ENCODE data around the gene NCDN. TPM values are rescaled to one million over a fixed set of nuclear protein-coding genes. Genes with fewer than 3 reads are reported as not detected.

NCDN gene
- total and polyA plus RNA-seq, 7 experiments from 2014 or later = 17.1 to 38.6 (median 23.9) TPM

GRCh38 chr1:35569936-35570335, 12.3 kb downstream of the NCDN start:
- Histone ChIP-seq H3K4me3 (ENCODE audit: low read length) (no peak overlapping the region), H3K4me1 (ENCODE audit: control insufficient read depth in 2 of 2, insufficient read depth in 2 of 2, low read length in 2 of 2) (no peaks in the 10 kb centered on the region), H3K27me3 (ENCODE audit: control insufficient read depth in 2 of 2, insufficient read depth in 2 of 2, low read length in 2 of 2) (no peaks in the 10 kb centered on the region), H3K9me3 (ENCODE audit: control insufficient read depth in 2 of 3, low read length in 3 of 3) (no peaks in the 10 kb centered on the region), H3K27ac (ENCODE audit: low read depth, low read length) (no peak overlapping the region), H3K36me3 (ENCODE audit: control insufficient read depth in 2 of 3, insufficient read depth in 3 of 3, low read length in 3 of 3) (peaks cover 0 to 10% (median 0%) of the 10 kb centered on the region in 3 experiments)
- Mint-ChIP-seq H3K36me3 (peaks cover 0 to 7% (median 2%) of the 10 kb centered on the region in 5 donors), H3K4me3 (no peak overlapping the region), H3K27me3 (peaks cover 0 to 36% (median 0%) of the 10 kb centered on the region in 5 donors), H3K4me1 (peaks cover 5 to 20% (median 13%) of the 10 kb centered on the region in 7 donors), H3K9me3 (no peaks in the 10 kb centered on the region), H3K27ac (no peak overlapping the region)
- POLR2A ChIA-PET = interaction anchor here (0.6 kb wide), 1 partner anchor 160 kb away, joined by 4 read pairs; no protein-coding TSS in a partner anchor
- CTCF ChIA-PET = interaction anchor here (0.9 to 3.0 kb wide), 5 partner anchors 118 to 200 kb away, joined by 3 to 15 read pairs (median 5); partner anchors contain the start of gene CLSPN
- intact Hi-C loops (cut with micrococcal nuclease) = loop anchor here (1.0 kb wide), 4 partner anchors 145 to 204 kb away; no protein-coding TSS in a partner anchor
- DNase-seq = no peak
- ATAC-seq = no peak

GRCh38 chr1:35570589-35571137, 13.1 kb downstream of the NCDN start:
- DNase-seq (no peak), ATAC-seq (no peak)
- Histone ChIP-seq H3K27me3 (ENCODE audit: control insufficient read depth in 2 of 2, insufficient read depth in 2 of 2, low read length in 2 of 2) (no peaks in the 10 kb centered on the region), H3K27ac (ENCODE audit: low read depth, low read length) (no peak overlapping the region), H3K4me1 (ENCODE audit: control insufficient read depth in 2 of 2, insufficient read depth in 2 of 2, low read length in 2 of 2) (no peaks in the 10 kb centered on the region), H3K36me3 (ENCODE audit: control insufficient read depth in 2 of 3, insufficient read depth in 3 of 3, low read length in 3 of 3) (peaks cover 0 to 9% (median 0%) of the 10 kb centered on the region in 3 experiments), H3K9me3 (ENCODE audit: control insufficient read depth in 2 of 3, low read length in 3 of 3) (no peaks in the 10 kb centered on the region), H3K4me3 (ENCODE audit: low read length) (no peak overlapping the region)
- ChIA-PET CTCF (interaction anchor here (0.7 to 3.0 kb wide), 7 partner anchors 52 to 199 kb away, joined by 3 to 15 read pairs (median 5); partner anchors contain the start of gene CLSPN), POLR2A (interaction anchor here (0.6 to 1.2 kb wide), 3 partner anchors 57 to 161 kb away, joined by 3 to 4 read pairs (median 3); no protein-coding TSS in a partner anchor)
- intact Hi-C loops (cut with micrococcal nuclease) = no loop called here
- Mint-ChIP-seq H3K4me1 (peaks cover 10 to 24% (median 15%) of the 10 kb centered on the region in 7 donors), H3K36me3 (peaks cover 0 to 7% (median 2%) of the 10 kb centered on the region in 5 donors), H3K27ac (peak overlapping the region in 1 of 9 donors; percentile 15), H3K27me3 (peaks cover 0 to 41% (median 0%) of the 10 kb centered on the region in 5 donors), H3K9me3 (peaks cover 0 to under 1% (median 0%) of the 10 kb centered on the region in 11 donors), H3K4me3 (no peak overlapping the region)

GRCh38 chr1:35571263-35571662, 13.7 kb downstream of the NCDN start:
- no peak overlapping the region for H3K4me3 Mint-ChIP-seq
- H3K27ac Mint-ChIP-seq = no peak overlapping the region

GRCh38 chr1:35572296-35572695, 14.7 kb downstream of the NCDN start:
- Histone ChIP-seq H3K4me3 (ENCODE audit: low read length) (no peak overlapping the region), H3K27ac (ENCODE audit: low read depth, low read length) (no peak overlapping the region), H3K27me3 (ENCODE audit: control insufficient read depth in 2 of 2, insufficient read depth in 2 of 2, low read length in 2 of 2) (no peaks in the 10 kb centered on the region), H3K4me1 (ENCODE audit: control insufficient read depth in 2 of 2, insufficient read depth in 2 of 2, low read length in 2 of 2) (peaks cover 6 to 9% of the 10 kb centered on the region in 2 donors), H3K9me3 (ENCODE audit: control insufficient read depth in 2 of 3, low read length in 3 of 3) (no peaks in the 10 kb centered on the region), H3K36me3 (ENCODE audit: control insufficient read depth in 2 of 3, insufficient read depth in 3 of 3, low read length in 3 of 3) (no peaks in the 10 kb centered on the region)
- H3K36me3 Mint-ChIP-seq = peaks cover 0 to 7% (median 0%) of the 10 kb centered on the region in 5 donors
- peaks cover 0 to 1% (median 0%) of the 10 kb centered on the region in 11 donors for H3K9me3 Mint-ChIP-seq
- H3K4me1 Mint-ChIP-seq = peaks cover 16 to 34% (median 23%) of the 10 kb centered on the region in 7 donors
- DNase-seq (no peak), ATAC-seq (no peak)
- peak overlapping the region in 3 of 10 donors; percentile 13 to 25 (median 14) for H3K4me3 Mint-ChIP-seq
- POLR2A ChIA-PET = interaction anchor here (0.6 to 0.9 kb wide), 2 partner anchors 9 to 732 kb away, joined by 4 to 5 read pairs; no protein-coding TSS in a partner anchor
- intact Hi-C loops (cut with micrococcal nuclease) = no loop called here
- no peak overlapping the region for H3K27ac Mint-ChIP-seq
- H3K27me3 Mint-ChIP-seq = peaks cover 0 to 51% (median 0%) of the 10 kb centered on the region in 5 donors
- CTCF ChIA-PET = interaction anchor here (1.1 to 3.0 kb wide), 5 partner anchors 11 to 155 kb away, joined by 3 to 15 read pairs (median 5); no protein-coding TSS in a partner anchor

More at GRCh38 chr1:35571263-35571662, 13.7 kb downstream of the NCDN start:
- DNase-seq (no peak), ATAC-seq (no peak)
- Histone ChIP-seq H3K4me1 (ENCODE audit: control insufficient read depth in 2 of 2, insufficient read depth in 2 of 2, low read length in 2 of 2) (peaks cover 3 to 4% of the 10 kb centered on the region in 2 donors), H3K4me3 (ENCODE audit: low read length) (no peak overlapping the region), H3K9me3 (ENCODE audit: control insufficient read depth in 2 of 3, low read length in 3 of 3) (no peaks in the 10 kb centered on the region), H3K27ac (ENCODE audit: low read depth, low read length) (no peak overlapping the region), H3K27me3 (ENCODE audit: control insufficient read depth in 2 of 2, insufficient read depth in 2 of 2, low read length in 2 of 2) (no peaks in the 10 kb centered on the region), H3K36me3 (ENCODE audit: control insufficient read depth in 2 of 3, insufficient read depth in 3 of 3, low read length in 3 of 3) (peaks cover 0 to 8% (median 0%) of the 10 kb centered on the region in 3 experiments)
- ChIA-PET POLR2A (interaction anchor here (1.0 to 1.2 kb wide), 2 partner anchors 57 to 158 kb away, joined by 3 read pairs; no protein-coding TSS in a partner anchor), CTCF (interaction anchor here (0.6 to 3.0 kb wide), 11 partner anchors 53 to 477 kb away, joined by 3 to 15 read pairs (median 5); partner anchors contain the start of gene CLSPN)
- Mint-ChIP-seq H3K27me3 (peaks cover 0 to 47% (median 0%) of the 10 kb centered on the region in 5 donors), H3K4me1 (peaks cover 15 to 30% (median 19%) of the 10 kb centered on the region in 7 donors), H3K36me3 (peaks cover 0 to 7% (median 3%) of the 10 kb centered on the region in 5 donors), H3K9me3 (peaks cover 0 to 1% (median 0%) of the 10 kb centered on the region in 11 donors)
- intact Hi-C loops (cut with micrococcal nuclease) = no loop called here

GRCh38 chr1:35573198-35574124, 15.9 kb downstream of the NCDN start, which contains the start of gene TFAP2E:
Gene TFAP2E (plus strand): TSS chr1:35573314. CDS start chr1:35573578, 264 bp downstream.
- DNase-seq (no peak), ATAC-seq (no peak)
- H3K9me3 ChIP-seq (ENCODE audit: control insufficient read depth in 2 of 3, low read length in 3 of 3) = no peaks in the 10 kb centered on the region
- Mint-ChIP-seq H3K4me1 (peaks cover 23 to 43% (median 32%) of the 10 kb centered on the region in 7 donors), H3K9me3 (peaks cover 0 to 4% (median 0%) of the 10 kb centered on the region in 11 donors), H3K4me3 (peak within 1 kb of the TSS in 7 of 10 donors; percentile 14 to 52 (median 25)), H3K27ac (no peak within 1 kb of the TSS), H3K27me3 (peaks cover 0 to 59% (median 0%) of the 10 kb centered on the region in 5 donors), H3K36me3 (peaks cover 0 to 7% (median 0%) of the 10 kb centered on the region in 5 donors)
- H3K4me1 ChIP-seq (ENCODE audit: control insufficient read depth in 2 of 2, insufficient read depth in 2 of 2, low read length in 2 of 2) = peaks cover 9 to 13% of the 10 kb centered on the region in 2 donors
- intact Hi-C loops (cut with micrococcal nuclease) = no loop called here
- H3K27me3 ChIP-seq (ENCODE audit: control insufficient read depth in 2 of 2, insufficient read depth in 2 of 2, low read length in 2 of 2) = no peaks in the 10 kb centered on the region
- H3K36me3 ChIP-seq (ENCODE audit: control insufficient read depth in 2 of 3, insufficient read depth in 3 of 3, low read length in 3 of 3) = no peaks in the 10 kb centered on the region
- ChIA-PET POLR2A (interaction anchor here (0.9 kb wide), 1 partner anchor 8 kb away, joined by 4 read pairs; no protein-coding TSS in a partner anchor), CTCF (interaction anchor here (2.7 kb wide), 1 partner anchor 12 kb away, joined by 7 read pairs; no protein-coding TSS in a partner anchor)
- H3K4me3 ChIP-seq (ENCODE audit: low read length) = no peak within 1 kb of the TSS
- H3K27ac ChIP-seq (ENCODE audit: low read depth, low read length) = no peak within 1 kb of the TSS

All from naive thymus-derived CD4-positive, alpha-beta T cell (primary cell).